HepG2 (cell line): Measurements from ENCODE around the gene FRMD8. TPM values are rescaled to one million over a fixed set of nuclear protein-coding genes. Genes with fewer than 3 reads are reported as not detected.
A peak's percentile ranks its signal among the peaks of the same experiment; 100 is the strongest.

ENCODE experiments used
- ATAC-seq: fragments of 200-7000 bp; cut with Tn5 transposase; 3 replicates; pipeline ENCODE4 v1.9.1; 2020; ENCODE audit warnings: mild to moderate bottlenecking, moderate library complexity
- BruUV-seq: library from RNA; stranded (reverse); fragments of 400-500 nt; replicated peaks from 2 replicates; lab custom pipeline; 2021; lab: Mats Ljungman, UMichigan
- CTCF ChIA-PET: fragments of 300-600 bp; formaldehyde crosslinking; extraction: SDS; loops from one replicate; lab custom pipeline; 2021; ENCODE audit warnings: low total read pairs, inconsistent platforms, low intra/inter-chr PET ratio; lab: Yijun Ruan, JAX
- POLR2A ChIA-PET: fragments of 350-600 bp; sonication (Branson Sonifier 250); formaldehyde crosslinking; loops from one replicate; lab custom pipeline; 2020; ENCODE audit warnings: antibody characterized with exemption, inconsistent platforms; lab: Yijun Ruan, JAX
- DNase-seq: peaks from one replicate; pipeline ENCODE4 v3.0.0-alpha.2; 2015; ENCODE audit warnings: low spot score
- FAIRE-seq: peaks from 3 replicates; lab custom pipeline; 2011; peaks lifted over from hg19 to GRCh38; lab: Jason Lieb, UNC
- H2AFZ ChIP-seq: one replicate; pipeline ENCODE4 v1.6.1; 2011; ENCODE audit warnings: low read length, inconsistent platforms
- H3K27ac ChIP-seq: fragments of 300-600 bp; 3 replicates; pipeline ENCODE4 v1.8.0; 2011; ENCODE audit warnings: mixed run types, mild to moderate bottlenecking, mixed read lengths, low read length, inconsistent platforms; ENCODE audit not compliant: insufficient read depth; ENCODE audit errors: extremely low read length
- H3K27me3 ChIP-seq, 2 experiments: fragments of 200-600 bp in 1 of 2; 2 replicates in 1 of 2; 3 replicates in 1 of 2; pipeline versions ENCODE4 v1.6.0 to v1.8.0; 2011; ENCODE audit warnings: low read length in 2 of 2, mild to moderate bottlenecking in 2 of 2, moderate library complexity in 2 of 2, inconsistent platforms in 1 of 2; ENCODE audit not compliant: insufficient read depth in 2 of 2, control insufficient read depth in 1 of 2
- H3K36me3 ChIP-seq, 2 experiments: fragments of 200-600 bp in 1 of 2; replicated peaks in 1 of 2; 2 replicates in 1 of 2; 3 replicates in 1 of 2; pipeline versions ENCODE4 v1.5.1 to v1.8.0; 2011; ENCODE audit warnings: low read length in 2 of 2, inconsistent platforms in 1 of 2; ENCODE audit not compliant: insufficient read depth in 2 of 2, control insufficient read depth in 1 of 2
- H3K4me1 ChIP-seq: 2 replicates; pipeline ENCODE4 v1.5.1; 2012; ENCODE audit warnings: low read length, inconsistent platforms; ENCODE audit not compliant: insufficient read depth
- H3K4me2 ChIP-seq: 2 replicates; pipeline ENCODE4 v1.6.0; 2011; ENCODE audit warnings: low read depth, low read length, inconsistent platforms
- H3K4me3 ChIP-seq, 3 experiments: fragments of 200-600 bp in 1 of 3; sonication (generic), shearing (Covaris generic) in 1 of 3; replicated peaks in 1 of 3; 2 replicates each; pipeline ENCODE4 v1.5.1; 2011 to 2016; ENCODE audit warnings: low read length in 3 of 3, inconsistent platforms in 2 of 3, low read depth in 2 of 3, mild to moderate bottlenecking in 2 of 3, control low read depth in 1 of 3, mixed read lengths in 1 of 3; ENCODE audit not compliant: insufficient read depth in 1 of 3
- H3K79me2 ChIP-seq: one replicate; pipeline ENCODE4 v1.6.1; 2011; ENCODE audit warnings: low read length, inconsistent platforms; ENCODE audit not compliant: insufficient read depth
- H3K9ac ChIP-seq: 2 replicates; pipeline ENCODE4 v1.6.0; 2011; ENCODE audit warnings: mild to moderate bottlenecking, low read depth, low read length, inconsistent platforms; ENCODE audit not compliant: insufficient read depth
- H3K9me3 ChIP-seq: 2 replicates; pipeline ENCODE4 v1.5.1; 2012; ENCODE audit warnings: mild to moderate bottlenecking, low read length
- H4K20me1 ChIP-seq: 2 replicates; pipeline ENCODE4 v1.6.0; 2011; ENCODE audit warnings: inconsistent platforms, mild to moderate bottlenecking, low read length, moderate library complexity; ENCODE audit not compliant: insufficient read depth
- CREM ChIP-seq, 2 experiments: sonication (generic) in 1 of 2; formaldehyde crosslinking in 1 of 2; IDR thresholded peaks; 2 replicates each; pipeline versions ENCODE4 v1.4.0 to v1.6.1; 2016 to 2020; ENCODE audit warnings: antibody characterized with exemption in 1 of 2, mild to moderate bottlenecking in 1 of 2, missing genetic modification reagents in 1 of 2
- EZH2 ChIP-seq: conservative IDR thresholded peaks from 2 replicates; pipeline ENCODE4 v1.6.1; 2012; ENCODE audit warnings: mild to moderate bottlenecking, low read depth, low read length, moderate library complexity
- HNF4A ChIP-seq: sonication (generic); formaldehyde crosslinking; IDR thresholded peaks from 2 replicates; pipeline ENCODE4 v1.4.0; 2020; ENCODE audit warnings: missing genetic modification reagents
- HNRNPH1 ChIP-seq: fragments of 200-400 bp; formaldehyde crosslinking; optimal IDR thresholded peaks from 2 replicates; pipeline ENCODE3; 2017; ENCODE audit warnings: mild to moderate bottlenecking, low read depth, low read length
- KDM5B ChIP-seq: sonication (generic); formaldehyde crosslinking; IDR thresholded peaks from 2 replicates; pipeline ENCODE4 v1.4.0; 2020; ENCODE audit warnings: missing genetic modification reagents, mild to moderate bottlenecking, borderline replicate concordance
- MBD4 ChIP-seq: IDR thresholded peaks from 2 replicates; pipeline ENCODE4 v1.6.1; 2012; ENCODE audit warnings: low read length, inconsistent platforms, borderline replicate concordance
- NCOA1 ChIP-seq: sonication (generic); formaldehyde crosslinking; IDR thresholded peaks from 2 replicates; pipeline ENCODE4 v1.9.0; 2021; ENCODE audit warnings: missing genetic modification reagents
- RELA ChIP-seq: sonication (generic); formaldehyde crosslinking; IDR thresholded peaks from 2 replicates; pipeline ENCODE4 v1.4.0; 2020; ENCODE audit warnings: missing genetic modification reagents
- SRSF4 ChIP-seq: fragments of 200-400 bp; formaldehyde crosslinking; IDR thresholded peaks from one replicate; pipeline ENCODE4 v1.6.1; 2018; ENCODE audit warnings: mild to moderate bottlenecking, low read depth, low read length, moderate library complexity; ENCODE audit not compliant: poor library complexity, severe bottlenecking
- TAF15 ChIP-seq: fragments of 200-400 bp; formaldehyde crosslinking; IDR thresholded peaks from one replicate; pipeline ENCODE4 v1.6.1; 2018; ENCODE audit warnings: mild to moderate bottlenecking, low read depth, low read length; ENCODE audit not compliant: poor library complexity, severe bottlenecking
- THYN1 ChIP-seq: sonication (generic); formaldehyde crosslinking; IDR thresholded peaks from 2 replicates; pipeline ENCODE4 v1.8.1; 2023; ENCODE audit warnings: low read depth, mild to moderate bottlenecking, moderate library complexity, missing genetic modification reagents, borderline replicate concordance
- XBP1 ChIP-seq: sonication (generic); formaldehyde crosslinking; IDR thresholded peaks from 2 replicates; pipeline ENCODE4 v1.5.0; 2020; ENCODE audit warnings: missing genetic modification reagents
- ZNF280B ChIP-seq: sonication (generic); formaldehyde crosslinking; IDR thresholded peaks from 2 replicates; pipeline ENCODE4 v1.5.0; 2020; ENCODE audit warnings: missing genetic modification reagents, mild to moderate bottlenecking, borderline replicate concordance
- ZNF383 ChIP-seq: sonication (generic); formaldehyde crosslinking; IDR thresholded peaks from 2 replicates; pipeline ENCODE4 v1.4.0; 2020; ENCODE audit warnings: missing genetic modification reagents, mild to moderate bottlenecking, borderline replicate concordance
- ZNF644 ChIP-seq: IDR thresholded peaks from 2 replicates; pipeline ENCODE4 v1.6.1; 2016; ENCODE audit warnings: low read depth
- ZNF652 ChIP-seq: IDR thresholded peaks from 2 replicates; pipeline ENCODE4 v1.6.1; 2016; ENCODE audit warnings: low read depth, borderline replicate concordance
- ZSCAN21 ChIP-seq: sonication (generic); formaldehyde crosslinking; IDR thresholded peaks from 2 replicates; pipeline ENCODE4 v1.8.0; 2022; ENCODE audit warnings: mild to moderate bottlenecking, missing genetic modification reagents, moderate library complexity, borderline replicate concordance
- WGBS: methylation state at CpG from one replicate; pipeline ENCODE4 v1.1.6; 2017; ENCODE audit warnings: low lambda C conversion rate; 5-methylcytosine and 5-hydroxymethylcytosine counted together
- in situ Hi-C: cut with HindIII; loops from 2 replicates; pipeline ENCODE4 v1.10.0; 2017; ENCODE audit warnings: low pct_unique_long_range_greater_than_20kb; ENCODE audit not compliant: extremely low pct_ligation_motif_present
- intact Hi-C: fragments of 100-400 bp; cut with micrococcal nuclease; formaldehyde crosslinking; loops from one replicate; pipeline ENCODE4 v1.10.0; 2022; ENCODE audit not compliant: unreplicated experiment
- polyA plus RNA-seq, 8 experiments: library from polyadenylated mRNA; depleted of rRNA in 3 of 8; stranded (reverse) in 7 of 8; unstranded in 1 of 8; fragments of >200 nt; fragmentation: Illumina TruSeq in 4 of 8; extraction: Trizol in 4 of 8; gene quantifications; 2 replicates each; pipeline versions ENCODE4 v1.2.1 to v1.2.3, GENCODE V29; 2011 to 2016; ENCODE audit warnings: low read depth in 4 of 8, missing spikeins in 1 of 8, mixed read lengths in 1 of 8; ENCODE audit not compliant: insufficient read depth in 1 of 8
- total RNA-seq, 5 experiments: library from RNA; depleted of rRNA; stranded (reverse); fragments of >200 nt; fragmentation: Illumina TruSeq; extraction: Trizol; gene quantifications; 2 replicates each; pipeline ENCODE4 v1.2.3, GENCODE V29; 2016; ENCODE audit warnings: low read depth in 1 of 5
- TF ChIP-seq, protein P1 (sequence below): sonication (generic); formaldehyde crosslinking; IDR thresholded peaks from 2 replicates; pipeline ENCODE4 v1.4.0; 2020; ENCODE audit warnings: missing genetic modification reagents
- TF ChIP-seq, protein P2 (sequence below): sonication (generic); formaldehyde crosslinking; IDR thresholded peaks from 2 replicates; pipeline ENCODE4 v1.8.1; 2023; ENCODE audit warnings: missing genetic modification reagents, mild to moderate bottlenecking, borderline replicate concordance

FRMD8 gene
- total and polyA plus RNA-seq, 2 of the 13 experiments (the other 11 are each of a cell fraction or from before 2014, with no cell fraction given): 5.8 to 20.6 TPM

DNA sequence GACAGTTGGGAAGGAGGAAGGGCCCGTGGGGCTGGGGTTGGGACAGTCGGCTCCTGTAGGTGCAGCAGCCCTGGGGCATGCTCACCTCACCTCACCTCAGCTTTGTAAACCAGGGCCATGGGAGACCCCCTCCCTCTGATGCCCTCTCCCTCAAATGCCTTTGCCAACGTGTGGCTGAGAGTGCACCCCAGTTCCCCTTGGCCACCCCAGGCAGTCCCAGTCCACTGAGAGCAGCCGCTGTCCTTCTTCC, 31.9 kb downstream of the FRMD8 start:
- Histone ChIP-seq H3K27me3 (no peaks in the 10 kb centered on the region; a peak in 1 of 5 replicates), H4K20me1 (peaks cover 7% of the 10 kb centered on the region), H3K9ac (peak overlapping the region; percentile 100), H3K79me2 (peaks cover 46% of the 10 kb centered on the region), H3K4me3 (peak overlapping the region; percentile 62 to 87 (median 64)), H3K4me1 (peaks cover 67% of the 10 kb centered on the region), H3K4me2 (peak overlapping the region; percentile 99), H3K9me3 (no peaks in the 10 kb centered on the region), H2AFZ (no peak overlapping the region), H3K27ac (peak overlapping the region; percentile 100), H3K36me3 (no peaks in the 10 kb centered on the region)
- CTCF ChIA-PET: no interaction called here
- POLR2A ChIA-PET: interaction anchor here (0.8 to 17.8 kb wide), 25 partner anchors 9 to 421 kb away, joined by 3 to 952 read pairs (median 20); partner anchors contain the start of genes BATF2, DPF2, EHBP1L1 and FRMD8
- DNase-seq (no peak), FAIRE-seq (no peak), ATAC-seq (peak; percentile 3)
- in situ Hi-C loops: loop anchor here (5.0 kb wide), 1 partner anchor 36 kb away; the partner anchor contains the start of gene SLC25A45
- 0% methylated on average over 2 of the region's 4 CpGs for WGBS
- intact Hi-C loops: loop anchor here (1.0 to 5.0 kb wide), 2 partner anchors 9 to 94 kb away; no protein-coding TSS in a partner anchor
- TSS peak; percentile 6 for BruUV-seq
- TF ChIP-seq, protein P1, sequence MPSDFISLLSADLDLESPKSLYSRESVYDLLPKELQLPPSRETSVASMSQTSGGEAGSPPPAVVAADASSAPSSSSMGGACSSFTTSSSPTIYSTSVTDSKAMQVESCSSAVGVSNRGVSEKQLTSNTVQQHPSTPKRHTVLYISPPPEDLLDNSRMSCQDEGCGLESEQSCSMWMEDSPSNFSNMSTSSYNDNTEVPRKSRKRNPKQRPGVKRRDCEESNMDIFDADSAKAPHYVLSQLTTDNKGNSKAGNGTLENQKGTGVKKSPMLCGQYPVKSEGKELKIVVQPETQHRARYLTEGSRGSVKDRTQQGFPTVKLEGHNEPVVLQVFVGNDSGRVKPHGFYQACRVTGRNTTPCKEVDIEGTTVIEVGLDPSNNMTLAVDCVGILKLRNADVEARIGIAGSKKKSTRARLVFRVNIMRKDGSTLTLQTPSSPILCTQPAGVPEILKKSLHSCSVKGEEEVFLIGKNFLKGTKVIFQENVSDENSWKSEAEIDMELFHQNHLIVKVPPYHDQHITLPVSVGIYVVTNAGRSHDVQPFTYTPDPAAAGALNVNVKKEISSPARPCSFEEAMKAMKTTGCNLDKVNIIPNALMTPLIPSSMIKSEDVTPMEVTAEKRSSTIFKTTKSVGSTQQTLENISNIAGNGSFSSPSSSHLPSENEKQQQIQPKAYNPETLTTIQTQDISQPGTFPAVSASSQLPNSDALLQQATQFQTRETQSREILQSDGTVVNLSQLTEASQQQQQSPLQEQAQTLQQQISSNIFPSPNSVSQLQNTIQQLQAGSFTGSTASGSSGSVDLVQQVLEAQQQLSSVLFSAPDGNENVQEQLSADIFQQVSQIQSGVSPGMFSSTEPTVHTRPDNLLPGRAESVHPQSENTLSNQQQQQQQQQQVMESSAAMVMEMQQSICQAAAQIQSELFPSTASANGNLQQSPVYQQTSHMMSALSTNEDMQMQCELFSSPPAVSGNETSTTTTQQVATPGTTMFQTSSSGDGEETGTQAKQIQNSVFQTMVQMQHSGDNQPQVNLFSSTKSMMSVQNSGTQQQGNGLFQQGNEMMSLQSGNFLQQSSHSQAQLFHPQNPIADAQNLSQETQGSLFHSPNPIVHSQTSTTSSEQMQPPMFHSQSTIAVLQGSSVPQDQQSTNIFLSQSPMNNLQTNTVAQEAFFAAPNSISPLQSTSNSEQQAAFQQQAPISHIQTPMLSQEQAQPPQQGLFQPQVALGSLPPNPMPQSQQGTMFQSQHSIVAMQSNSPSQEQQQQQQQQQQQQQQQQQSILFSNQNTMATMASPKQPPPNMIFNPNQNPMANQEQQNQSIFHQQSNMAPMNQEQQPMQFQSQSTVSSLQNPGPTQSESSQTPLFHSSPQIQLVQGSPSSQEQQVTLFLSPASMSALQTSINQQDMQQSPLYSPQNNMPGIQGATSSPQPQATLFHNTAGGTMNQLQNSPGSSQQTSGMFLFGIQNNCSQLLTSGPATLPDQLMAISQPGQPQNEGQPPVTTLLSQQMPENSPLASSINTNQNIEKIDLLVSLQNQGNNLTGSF (CRISPR knock-in tag): peak; percentile 70; the same call in 1 of the 2 replicates
- TF ChIP-seq ZNF383 (CRISPR knock-in tag) (no peak), ZSCAN21 (CRISPR knock-in tag) (no peak), TAF15 (peak; percentile 53), THYN1 (CRISPR knock-in tag) (no peak), HNF4A (CRISPR knock-in tag) (no peak), CREM (IDR thresholded peaks at IDR 0.05) (no peak), CREM (CRISPR knock-in tag; IDR thresholded peaks at IDR 0.05) (no peak), KDM5B (CRISPR knock-in tag) (no peak), EZH2 (no peak), ZNF652 (CRISPR knock-in tag) (no peak), RELA (0 out of 2 replicates have a peak, but pooled peaks have one; percentile 47), HNRNPH1 (peak; percentile 92), SRSF4 (no peak), ZNF280B (0 out of 2 replicates have a peak, but pooled peaks have one; percentile 33), NCOA1 (no peak), MBD4 (no peak), ZNF644 (CRISPR knock-in tag) (no peak), XBP1 (CRISPR knock-in tag) (0 out of 2 replicates have a peak, but pooled peaks have one; percentile 72)
- TF ChIP-seq, protein P2, sequence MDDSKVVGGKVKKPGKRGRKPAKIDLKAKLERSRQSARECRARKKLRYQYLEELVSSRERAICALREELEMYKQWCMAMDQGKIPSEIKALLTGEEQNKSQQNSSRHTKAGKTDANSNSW (CRISPR knock-in tag): no peak
